Mesenteric fat pad (tissue), 1 donor: Measurements from ENCODE around the gene TNFAIP8L2. TPM values are rescaled to one million over a fixed set of nuclear protein-coding genes. Genes with fewer than 3 reads are reported as not detected.
A peak's percentile ranks its signal among the peaks of the same experiment; 100 is the strongest.

Source experiments
- DNase-seq: peaks from one replicate; pipeline ENCODE4 v3.0.0-alpha.2; 2020; ENCODE audit warnings: low spot score
- total RNA-seq: library from RNA; stranded (reverse); fragmentation: NEBNext Ultra II Directional; extraction: Animal tissue kit (Norgen Biotek cat#: 25700); gene quantifications from one replicate; pipeline ENCODE4 v1.2.1, GENCODE V29; 2021
- donor health status: DM: yes; HTN: yes; CAD: no.

Gene TNFAIP8L2
- total RNA-seq, 1 donor from 2014 or later, result 8.0 TPM

- DNase-seq, result no peak
These were observed 11.0 kb upstream of the TNFAIP8L2 start for GRCh38 chr1:151145304-151146071.

DNA sequence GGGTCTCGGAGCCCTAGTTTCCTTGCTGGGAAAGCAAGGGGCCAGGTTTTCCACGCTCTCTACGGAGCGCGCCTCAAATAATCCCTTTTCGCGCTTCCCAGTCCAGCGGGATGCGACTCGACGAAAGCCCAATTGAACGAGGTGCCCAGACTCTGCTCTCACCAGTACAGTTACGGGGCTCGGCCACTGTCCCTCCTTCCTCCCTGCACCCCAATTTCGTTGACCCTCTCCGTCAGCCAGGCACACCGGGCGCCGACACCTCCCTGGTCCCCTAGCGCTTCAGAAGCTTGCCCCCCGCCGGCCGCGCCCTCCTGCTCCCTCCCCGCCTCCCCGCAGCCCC, 10.4 kb upstream of the TNFAIP8L2 start:
- no peak for DNase-seq

DNA sequence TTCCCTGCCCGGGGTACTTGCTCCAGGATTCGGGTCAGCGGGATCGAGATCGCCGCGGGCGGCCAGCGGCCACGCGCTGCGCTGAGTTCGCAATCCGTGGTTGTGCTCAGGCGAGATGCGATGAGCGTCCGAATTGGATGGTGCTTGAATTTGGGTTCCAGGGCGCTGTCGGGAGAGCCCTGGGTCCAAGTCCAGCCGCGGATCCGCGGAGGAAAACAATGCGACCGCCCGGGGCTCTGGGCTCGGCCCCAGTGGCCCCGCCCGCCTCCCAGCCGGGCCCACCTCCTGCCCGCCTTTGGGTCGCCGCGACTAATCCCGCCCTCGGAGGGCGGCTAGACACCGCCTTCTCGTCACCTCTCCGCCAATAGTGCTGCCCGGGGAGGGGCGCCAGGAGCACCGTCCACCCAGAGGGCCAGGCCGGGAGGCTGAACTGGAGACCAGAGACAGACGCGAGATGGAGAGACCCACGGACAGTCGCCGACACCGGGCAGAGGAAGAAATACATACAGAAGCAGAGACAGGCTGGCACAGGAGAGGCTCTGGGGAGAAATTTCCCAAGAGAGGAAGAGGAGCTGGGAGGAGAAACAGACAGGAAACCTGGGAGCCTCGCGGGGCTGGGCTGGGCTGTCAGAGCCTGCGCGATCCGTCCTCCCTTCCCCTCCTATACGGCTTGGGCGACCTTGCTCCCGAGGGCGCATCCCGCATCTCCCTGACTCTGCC, 9.9 kb upstream of the TNFAIP8L2 start, which contains the start of gene SEMA6C:
TSS of gene SEMA6C (minus strand) at position 220 of the 720 bp plus-strand sequence. CDS start 4,010 bp downstream, outside the sequence.
- DNase-seq, result peak; percentile 98

DNA sequence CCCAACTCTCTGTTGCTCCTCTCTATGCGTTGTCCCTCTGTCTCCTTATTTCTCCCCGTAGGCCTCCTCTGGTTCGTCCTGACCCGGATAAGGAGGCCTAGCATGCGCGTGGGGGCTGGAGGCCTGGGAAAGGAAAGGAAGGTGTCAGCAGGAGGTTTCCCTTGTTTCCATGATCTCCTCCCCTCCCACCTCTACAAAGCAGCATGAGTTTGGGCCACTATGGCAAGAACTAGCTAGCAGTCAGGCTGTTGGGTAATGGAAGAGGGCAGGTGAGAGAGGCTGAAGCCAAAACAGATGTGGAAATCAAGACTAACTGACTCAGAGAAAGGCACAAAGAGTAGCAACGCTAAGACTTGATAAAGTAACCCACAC, 9.3 kb upstream of the TNFAIP8L2 start:
- DNase-seq, result peak; percentile 65

DNA sequence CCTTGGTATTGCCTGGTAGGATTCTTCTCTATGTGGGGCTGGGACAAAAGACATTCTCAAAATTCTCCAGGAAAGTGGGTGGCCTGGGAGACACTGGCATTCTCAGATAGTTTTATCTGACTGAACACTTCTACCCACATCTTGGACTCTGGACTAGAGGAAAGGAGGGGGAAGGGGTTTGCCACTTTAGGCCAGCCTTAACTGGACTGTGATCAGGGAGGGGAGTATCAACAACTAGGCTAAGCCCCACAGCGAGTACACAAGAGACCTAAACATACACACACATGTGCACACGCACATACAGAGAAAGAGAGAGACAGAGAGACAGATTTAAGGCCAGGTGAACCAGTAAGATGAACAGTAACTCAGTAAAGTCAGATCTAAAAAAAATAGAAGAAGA, 8.8 kb upstream of the TNFAIP8L2 start:
- no peak for DNase-seq

- DNase-seq, result no peak
These were observed 650 bp downstream of the TNFAIP8L2 start for GRCh38 chr1:151157067-151157531.

- no peak for DNase-seq
These were observed 1.9 kb downstream of the TNFAIP8L2 start for GRCh38 chr1:151158326-151158725.

DNA sequence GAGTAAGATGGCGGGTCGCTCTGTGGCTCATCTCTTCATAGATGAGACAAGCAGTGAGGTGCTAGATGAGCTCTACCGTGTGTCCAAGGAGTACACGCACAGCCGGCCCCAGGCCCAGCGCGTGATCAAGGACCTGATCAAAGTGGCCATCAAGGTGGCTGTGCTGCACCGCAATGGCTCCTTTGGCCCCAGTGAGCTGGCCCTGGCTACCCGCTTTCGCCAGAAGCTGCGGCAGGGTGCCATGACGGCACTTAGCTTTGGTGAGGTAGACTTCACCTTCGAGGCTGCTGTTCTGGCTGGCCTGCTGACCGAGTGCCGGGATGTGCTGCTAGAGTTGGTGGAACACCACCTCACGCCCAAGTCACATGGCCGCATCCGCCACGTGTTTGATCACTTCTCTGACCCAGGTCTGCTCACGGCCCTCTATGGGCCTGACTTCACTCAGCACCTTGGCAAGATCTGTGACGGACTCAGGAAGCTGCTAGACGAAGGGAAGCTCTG, 2.4 kb downstream of the TNFAIP8L2 start:
- DNase-seq, result no peak

GRCh38 chr1:151159373-151159772, 2.9 kb downstream of the TNFAIP8L2 start:
- DNase-seq, result no peak

GRCh38 chr1:151164732-151165280, 8.4 kb downstream of the TNFAIP8L2 start:
- DNase-seq, result no peak

- DNase-seq, result no peak
These were observed 8.9 kb downstream of the TNFAIP8L2 start for GRCh38 chr1:151165281-151165737.

- DNase-seq, result peak; percentile 96
These were observed 9.5 kb downstream of the TNFAIP8L2 start, which contains the start of the genes LYSMD1 and SCNM1 for GRCh38 chr1:151165738-151166504. Gene LYSMD1, minus strand, starts transcription at chr1:151165902. Its CDS starts 644 bp downstream, at chr1:151165258. Gene SCNM1, plus strand, starts transcription at chr1:151166144. Its CDS starts 9 bp downstream, at chr1:151166153.

DNA sequence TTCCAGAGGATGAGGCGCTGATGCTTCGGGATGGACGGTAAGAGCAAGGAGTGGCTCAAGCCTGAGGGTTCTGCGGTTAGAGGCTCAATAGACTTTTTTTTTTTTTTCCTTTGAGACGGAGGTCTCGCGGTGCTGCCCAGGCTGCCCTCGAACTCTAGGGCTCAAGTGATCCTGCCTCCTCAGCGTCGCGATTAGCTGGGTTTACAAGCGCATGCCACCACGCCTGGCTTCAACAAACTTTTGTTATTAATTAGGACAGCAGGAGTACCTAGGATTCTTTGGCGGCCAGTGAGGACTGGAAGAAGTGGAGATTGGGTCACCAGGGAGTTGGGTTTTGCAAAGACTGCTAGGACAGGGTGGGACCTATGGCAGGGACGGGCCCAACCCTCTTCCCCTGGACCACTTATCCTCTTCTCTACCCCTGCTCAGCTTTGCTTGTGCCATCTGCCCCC, 10.1 kb downstream of the TNFAIP8L2 start:
- no peak for DNase-seq

DNA sequence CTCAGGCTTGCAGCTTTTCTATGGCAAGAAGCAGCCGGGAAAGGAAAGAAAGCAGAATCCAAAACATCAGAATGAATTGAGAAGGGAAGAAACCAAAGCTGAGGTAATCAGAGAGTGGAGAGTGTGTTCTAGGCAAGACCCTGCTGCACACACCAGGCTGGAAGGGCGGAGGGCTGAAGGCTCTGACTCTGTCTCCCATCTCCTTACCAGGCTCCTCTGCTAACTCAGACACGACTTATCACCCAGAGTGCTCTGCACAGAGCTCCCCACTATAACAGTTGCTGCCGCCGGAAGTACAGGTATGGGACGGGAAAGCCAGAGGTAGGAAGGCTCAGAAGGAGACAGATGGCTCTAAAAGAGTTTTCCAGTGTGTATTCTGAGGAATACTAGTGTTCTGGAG, 10.7 kb downstream of the TNFAIP8L2 start:
- DNase-seq, result no peak

DNA sequence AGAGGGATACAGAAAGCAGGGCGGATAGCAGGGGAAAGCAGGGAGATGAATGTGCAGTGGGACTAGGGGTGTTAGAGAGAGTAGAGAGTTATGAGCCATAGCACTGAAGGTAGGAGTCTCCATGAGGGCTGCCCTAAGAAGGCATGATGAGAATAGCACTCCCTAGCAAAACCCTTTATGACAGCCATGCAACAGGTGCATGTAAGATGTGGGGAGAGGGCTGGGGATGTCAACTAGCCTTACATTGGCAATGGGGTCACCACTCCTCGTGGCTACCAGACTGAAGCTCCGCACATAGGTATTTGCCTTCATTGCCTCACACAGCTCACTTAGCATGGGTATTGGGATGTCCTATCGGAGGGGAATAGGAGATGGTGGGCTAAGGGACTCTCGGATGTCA, 14.7 kb downstream of the TNFAIP8L2 start:
- DNase-seq, result peak; percentile 11

GRCh38 chr1:151175041-151175741, 18.7 kb downstream of the TNFAIP8L2 start:
- peak; percentile 2 for DNase-seq

DNA sequence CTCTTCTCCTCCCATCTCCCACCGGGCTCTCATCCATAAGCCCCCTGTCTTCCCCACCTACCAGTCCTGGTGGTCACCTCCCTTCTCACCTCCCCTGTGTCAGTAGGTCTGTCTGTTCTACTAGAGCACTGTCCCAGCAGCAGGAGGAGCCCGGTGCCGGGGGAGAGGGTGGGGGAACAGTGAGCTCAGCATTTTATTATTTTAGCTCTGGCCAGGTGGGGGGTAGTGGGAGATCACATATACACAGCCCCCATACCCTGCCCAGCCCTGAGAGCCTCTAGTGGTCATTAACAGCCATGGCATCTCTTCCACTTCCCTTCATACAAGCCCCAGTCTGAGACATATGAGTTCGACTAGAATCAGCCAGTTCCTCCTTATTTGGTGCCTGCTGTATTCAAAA, 19.4 kb downstream of the TNFAIP8L2 start, which contains the start of gene TMOD4:
TSS of gene TMOD4 (minus strand) at position 119 of the 400 bp plus-strand sequence. CDS start 1,106 bp downstream, outside the sequence.
- peak; percentile 35 for DNase-seq

DNA sequence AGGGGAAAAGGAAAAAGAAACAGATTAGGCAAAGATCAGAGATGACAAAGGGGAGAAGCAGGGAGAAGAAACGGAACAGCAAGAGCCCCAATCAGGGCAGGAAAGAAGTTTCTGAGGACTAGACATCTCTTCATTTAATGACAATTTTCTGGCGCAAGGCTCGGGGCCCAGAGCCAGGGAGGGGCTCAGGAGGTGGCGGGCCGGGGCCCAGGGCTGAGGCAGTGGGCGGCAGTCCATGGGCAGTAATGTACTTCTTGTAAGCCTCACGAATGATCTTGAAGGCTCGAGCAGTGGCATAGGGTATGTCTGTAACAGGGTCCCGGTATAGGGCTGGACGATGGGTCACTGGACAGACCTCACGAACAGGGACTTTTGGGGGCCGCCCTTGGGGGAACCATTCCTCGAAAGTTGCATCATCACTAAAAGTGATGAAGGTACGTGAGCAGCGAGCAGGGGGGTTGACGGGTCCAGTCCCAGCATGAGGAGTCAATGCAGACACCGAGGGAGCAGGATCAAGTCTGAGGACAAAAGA, 20.1 kb downstream of the TNFAIP8L2 start:
- DNase-seq, result peak; percentile 60

GRCh38 chr1:151184211-151184610, 27.8 kb downstream of the TNFAIP8L2 start:
- DNase-seq, result peak; percentile 49

DNA sequence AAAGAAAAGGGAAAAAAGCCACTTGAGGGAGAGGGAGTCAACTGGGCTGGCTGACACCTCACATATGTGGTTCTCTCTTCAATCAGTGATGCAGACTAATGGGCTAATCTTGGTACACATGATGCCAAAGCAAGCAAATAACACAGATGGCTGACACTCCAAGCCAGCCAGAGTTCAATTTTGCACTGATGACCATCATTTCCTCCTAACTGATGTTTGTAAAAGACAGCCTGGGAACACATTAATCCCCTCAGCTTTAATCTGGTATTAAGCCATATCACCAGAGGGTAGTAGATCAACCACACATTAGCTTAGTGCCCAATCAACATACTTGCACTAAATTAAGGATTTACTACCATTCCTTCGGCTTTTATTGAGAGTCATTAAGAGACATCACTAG, 30.8 kb downstream of the TNFAIP8L2 start:
- DNase-seq, result no peak
